GM23248 (cell line): ENCODE measurements around the gene RECQL5. TPM values are rescaled to one million over a fixed set of nuclear protein-coding genes. Genes with fewer than 3 reads are reported as not detected.
A peak's percentile ranks its signal among the peaks of the same experiment; 100 is the strongest.

Source experiments
- DNase-seq: peaks from one replicate; pipeline ENCODE4 v3.0.0-alpha.2; 2015
- H2AFZ ChIP-seq: fragments of 200-600 bp; sonication (generic); 2 replicates; pipeline ENCODE4 v1.6.1; 2016; ENCODE audit warnings: antibody characterized with exemption
- H3F3A ChIP-seq: fragments of 200-600 bp; sonication (generic); 2 replicates; pipeline ENCODE4 v1.6.1; 2016; ENCODE audit warnings: mild to moderate bottlenecking, antibody characterized with exemption, mixed run types; ENCODE audit not compliant: insufficient read depth
- H3K27ac ChIP-seq: fragments of 200-600 bp; sonication (generic); 2 replicates; pipeline ENCODE4 v1.5.1; 2016; ENCODE audit warnings: mild to moderate bottlenecking
- H3K27me3 ChIP-seq: fragments of 200-600 bp; sonication (generic); replicated peaks from 2 replicates; pipeline ENCODE4 v1.6.1; 2016; ENCODE audit warnings: mild to moderate bottlenecking; ENCODE audit not compliant: insufficient read depth
- H3K36me3 ChIP-seq: fragments of 200-600 bp; sonication (generic); 2 replicates; pipeline ENCODE4 v1.6.1; 2016; ENCODE audit warnings: low read depth, mild to moderate bottlenecking
- H3K4me1 ChIP-seq: fragments of 200-600 bp; sonication (generic); 2 replicates; pipeline ENCODE4 v1.6.1; 2016; ENCODE audit warnings: mild to moderate bottlenecking; ENCODE audit not compliant: insufficient read depth
- H3K4me2 ChIP-seq: fragments of 200-600 bp; sonication (generic); one replicate; pipeline ENCODE4 v1.6.1; 2016; ENCODE audit warnings: mild to moderate bottlenecking; ENCODE audit not compliant: unreplicated experiment
- H3K4me3 ChIP-seq: fragments of 200-600 bp; sonication (generic); 2 replicates; pipeline ENCODE4 v1.5.1; 2016; ENCODE audit warnings: mild to moderate bottlenecking
- H3K79me2 ChIP-seq: fragments of 200-600 bp; sonication (generic); 2 replicates; pipeline ENCODE4 v1.6.1; 2016; ENCODE audit warnings: mild to moderate bottlenecking; ENCODE audit not compliant: insufficient read depth
- H3K9ac ChIP-seq: fragments of 200-600 bp; sonication (generic); 2 replicates; pipeline ENCODE4 v1.6.1; 2016; ENCODE audit warnings: mild to moderate bottlenecking
- H3K9me2 ChIP-seq: fragments of 200-600 bp; sonication (generic); 2 replicates; pipeline ENCODE4 v1.6.1; 2016; ENCODE audit warnings: mixed run types, mild to moderate bottlenecking, moderate library complexity; ENCODE audit not compliant: insufficient read depth
- H3K9me3 ChIP-seq: fragments of 200-600 bp; sonication (generic); one replicate; pipeline ENCODE4 v1.6.1; 2017; ENCODE audit warnings: low read depth
- H4K20me1 ChIP-seq: fragments of 200-600 bp; sonication (generic); 2 replicates; pipeline ENCODE4 v1.6.0; 2016; ENCODE audit not compliant: insufficient read depth
- EZH2 ChIP-seq: fragments of 200-600 bp; sonication (generic); IDR thresholded peaks from 2 replicates; pipeline ENCODE4 v1.6.1; 2018; ENCODE audit warnings: antibody characterized with exemption, mild to moderate bottlenecking; ENCODE audit not compliant: insufficient read depth, poor library complexity, severe bottlenecking
- EZH2phosphoT487 ChIP-seq: fragments of 200-600 bp; sonication (generic); IDR thresholded peaks from 2 replicates; pipeline ENCODE4 v1.6.1; 2018; ENCODE audit warnings: antibody characterized with exemption, moderate library complexity, mild to moderate bottlenecking, low read depth; ENCODE audit not compliant: insufficient read depth
- whole genome bisulfite sequencing, 2 experiments: methylation state at CpG; one replicate each; pipeline ENCODE4 v1.1.6; 2015 to 2017; ENCODE audit warnings: low lambda C conversion rate in 2 of 2, low coverage in 1 of 2; ENCODE audit errors: missing lambda C conversion rate in 2 of 2; 5-methylcytosine and 5-hydroxymethylcytosine counted together
- in situ Hi-C: fragments of 300-500 bp; cut with MboI; formaldehyde crosslinking; loops from 2 replicates; pipeline ENCODE4 v1.15.0; 2020
- polyA plus RNA-seq: library from polyadenylated mRNA; unstranded; fragments of >200 nt; fragmentation: Nextera tagmentation; extraction: Ambion mirVana; gene quantifications from 2 replicates; pipeline ENCODE4 v1.2.1, GENCODE V29; 2016
- total RNA-seq: library from RNA; depleted of rRNA; stranded (reverse); fragments of >200 nt; shearing (Covaris generic); gene quantifications from 2 replicates; pipeline ENCODE4 v1.2.3, GENCODE V29; 2014

The RECQL5 gene
- total and polyA plus RNA-seq, 2 experiments from 2014 or later, result 12.8 to 20.9 TPM

- no peak overlapping the region for H3K4me3 ChIP-seq
- in situ Hi-C loops, result no loop called here
- TF ChIP-seq EZH2 (no peak), EZH2phosphoT487 (no peak)
- H4K20me1 ChIP-seq, result no peaks in the 10 kb centered on the region
- peaks cover 71% of the 10 kb centered on the region for H3F3A ChIP-seq
- peaks cover 85% of the 10 kb centered on the region for H3K4me1 ChIP-seq
- peak; percentile 55 for DNase-seq
- H2AFZ ChIP-seq, result no peak overlapping the region
- H3K79me2 ChIP-seq, result peaks cover 61% of the 10 kb centered on the region
- no peaks in the 10 kb centered on the region for H3K36me3 ChIP-seq
- H3K9me3 ChIP-seq, result no peaks in the 10 kb centered on the region
- no peaks in the 10 kb centered on the region for H3K27me3 ChIP-seq
- peak overlapping the region; percentile 65; the same call in 1 of the 2 replicates for H3K9ac ChIP-seq
- H3K27ac ChIP-seq, result peak overlapping the region; percentile 88
- WGBS, 2 experiments, result 92 to 94% methylated on average over 5 of the region's 5 CpGs
- H3K4me2 ChIP-seq, result peak overlapping the region; percentile 72
- H3K9me2 ChIP-seq, result no peaks in the 10 kb centered on the region
These were observed 17.3 kb upstream of the RECQL5 start for GRCh38 chr17:75684249-75684648.

GRCh38 chr17:75683583-75683982 is 16.6 kb upstream of the RECQL5 start:
- TF ChIP-seq EZH2phosphoT487 (no peak), EZH2 (no peak)
- no peaks in the 10 kb centered on the region for H4K20me1 ChIP-seq
- no peaks in the 10 kb centered on the region for H3K27me3 ChIP-seq
- DNase-seq, result peak; percentile 96
- H3K9me2 ChIP-seq, result no peaks in the 10 kb centered on the region
- H3K27ac ChIP-seq, result peak overlapping the region; percentile 88
- H3K4me3 ChIP-seq, result no peak overlapping the region
- peak overlapping the region; percentile 72 for H3K4me2 ChIP-seq
- WGBS, 2 experiments, result 28% methylated on average over 4 of the region's 4 CpGs
- H3K9ac ChIP-seq, result peak overlapping the region; percentile 45
- no peaks in the 10 kb centered on the region for H3K9me3 ChIP-seq
- H3K4me1 ChIP-seq, result peaks cover 79% of the 10 kb centered on the region
- in situ Hi-C loops, result no loop called here
- H2AFZ ChIP-seq, result no peak overlapping the region
- no peaks in the 10 kb centered on the region for H3K36me3 ChIP-seq
- peaks cover 60% of the 10 kb centered on the region for H3K79me2 ChIP-seq
- H3F3A ChIP-seq, result peaks cover 69% of the 10 kb centered on the region

GRCh38 chr17:75681289-75681688 is 14.3 kb upstream of the RECQL5 start:
- peaks cover 59% of the 10 kb centered on the region for H3K4me1 ChIP-seq
- in situ Hi-C loops, result no loop called here
- H3K79me2 ChIP-seq, result peaks cover 60% of the 10 kb centered on the region
- H3K4me2 ChIP-seq, result peak overlapping the region; percentile 20
- no peaks in the 10 kb centered on the region for H4K20me1 ChIP-seq
- no peak for TF ChIP-seq EZH2
- no peak for TF ChIP-seq EZH2phosphoT487
- peak overlapping the region; percentile 74 for H3K27ac ChIP-seq
- WGBS, 2 experiments, result 0% methylated on average over 3 of the region's 3 CpGs
- H3K9me2 ChIP-seq, result no peaks in the 10 kb centered on the region
- H3K9ac ChIP-seq, result peak overlapping the region; percentile 43
- DNase-seq, result peak; percentile 80
- no peak overlapping the region for H3K4me3 ChIP-seq
- H3F3A ChIP-seq, result peaks cover 58% of the 10 kb centered on the region
- H2AFZ ChIP-seq, result no peak overlapping the region
- peaks cover 3% of the 10 kb centered on the region; the same call in 1 of the 2 replicates for H3K36me3 ChIP-seq
- no peaks in the 10 kb centered on the region for H3K27me3 ChIP-seq
- no peaks in the 10 kb centered on the region for H3K9me3 ChIP-seq

GRCh38 chr17:75680431-75680830 is 13.5 kb upstream of the RECQL5 start:
- Histone ChIP-seq H3K27me3 (no peaks in the 10 kb centered on the region), H3K36me3 (peaks cover 9% of the 10 kb centered on the region), H4K20me1 (no peaks in the 10 kb centered on the region), H3K4me1 (peaks cover 51% of the 10 kb centered on the region), H3K9me3 (no peaks in the 10 kb centered on the region), H3K79me2 (peaks cover 62% of the 10 kb centered on the region), H3K4me2 (no peak overlapping the region), H3K9me2 (no peaks in the 10 kb centered on the region), H3F3A (peaks cover 53% of the 10 kb centered on the region), H3K4me3 (no peak overlapping the region), H2AFZ (no peak overlapping the region), H3K27ac (peak overlapping the region; percentile 74), H3K9ac (peak overlapping the region; percentile 43)
- WGBS, 2 experiments, result 81 to 88% methylated on average over 10 of the region's 10 CpGs
- TF ChIP-seq EZH2 (no peak), EZH2phosphoT487 (no peak)
- in situ Hi-C loops, result no loop called here
- no peak for DNase-seq
